Common myeloid progenitor, CD34-positive (primary cell): ENCODE data around the gene PIP4K2A.

Source experiments
- CTCF ChIA-PET: fragments of 350-600 bp; sonication (Branson Sonifier 250); formaldehyde crosslinking; loops from one replicate; lab custom pipeline; 2021; ENCODE audit warnings: antibody characterized with exemption; lab: Charles Lee
- POLR2A ChIA-PET: fragments of 350-600 bp; sonication (Branson Sonifier 250); formaldehyde crosslinking; loops from one replicate; lab custom pipeline; 2021; ENCODE audit warnings: antibody characterized with exemption; lab: Charles Lee
- DNase-seq, 3 donors: peaks; one replicate each; pipeline versions ENCODE4 v3.0.0 to v3.0.0-alpha.2; 2013
- H3K27ac ChIP-seq, 2 experiments: 1 replicate in 1 of 2; 2 replicates in 1 of 2; pipeline ENCODE4 v1.7.0; 2013; ENCODE audit warnings: inconsistent platforms in 2 of 2, low read length in 2 of 2, mild to moderate bottlenecking in 2 of 2, low read depth in 1 of 2, moderate library complexity in 1 of 2; ENCODE audit not compliant: severe bottlenecking in 2 of 2, insufficient read depth in 1 of 2, poor library complexity in 1 of 2
- H3K27me3 ChIP-seq, 5 experiments: replicated peaks in 2 of 5; 1 replicate in 3 of 5; 2 replicates in 2 of 5; pipeline versions ENCODE4 v1.6.1 to v1.7.0; 2013; ENCODE audit warnings: low read length in 4 of 5, mild to moderate bottlenecking in 2 of 5, moderate library complexity in 2 of 5, inconsistent platforms in 1 of 5; ENCODE audit not compliant: insufficient read depth in 5 of 5, control insufficient read depth in 4 of 5
- H3K36me3 ChIP-seq, 4 experiments: 1 replicate in 2 of 4; 2 replicates in 2 of 4; pipeline versions ENCODE4 v1.6.1 to v1.7.0; 2013; ENCODE audit warnings: low read length in 3 of 4, control low read depth in 1 of 4, mild to moderate bottlenecking in 1 of 4; ENCODE audit not compliant: control insufficient read depth in 4 of 4, insufficient read depth in 4 of 4
- H3K4me1 ChIP-seq, 4 experiments: 1 replicate in 3 of 4; 2 replicates in 1 of 4; pipeline versions ENCODE4 v1.6.1 to v1.7.1; 2013; ENCODE audit warnings: low read length in 3 of 4, mild to moderate bottlenecking in 3 of 4, control low read depth in 1 of 4, inconsistent platforms in 1 of 4, moderate library complexity in 1 of 4; ENCODE audit not compliant: control insufficient read depth in 4 of 4, insufficient read depth in 4 of 4; ENCODE audit errors: control extremely low read depth in 1 of 4
- H3K4me3 ChIP-seq, 7 experiments: 1 replicate in 4 of 7; 2 replicates in 3 of 7; pipeline versions ENCODE4 v1.5.1 to v1.7.0; 2013; ENCODE audit warnings: mild to moderate bottlenecking in 7 of 7, low read length in 6 of 7, moderate library complexity in 6 of 7, inconsistent platforms in 2 of 7, low read depth in 2 of 7, control low read depth in 1 of 7; ENCODE audit not compliant: insufficient read depth in 4 of 7, control insufficient read depth in 1 of 7; ENCODE audit errors: extremely low read depth in 1 of 7
- H3K9me3 ChIP-seq, 5 experiments: 1 replicate in 4 of 5; 2 replicates in 1 of 5; pipeline versions ENCODE4 v1.6.1 to v1.7.1; 2013; ENCODE audit warnings: low read length in 4 of 5, mild to moderate bottlenecking in 2 of 5, inconsistent platforms in 1 of 5, low read depth in 1 of 5, moderate library complexity in 1 of 5; ENCODE audit not compliant: control insufficient read depth in 4 of 5, insufficient read depth in 2 of 5; ENCODE audit errors: control extremely low read depth in 1 of 5
- WGBS: methylation state at CpG from one replicate; pipeline ENCODE4 v1.1.5; 2013; ENCODE audit not compliant: insufficient coverage; 5-methylcytosine and 5-hydroxymethylcytosine counted together

Gene PIP4K2A

DNA sequence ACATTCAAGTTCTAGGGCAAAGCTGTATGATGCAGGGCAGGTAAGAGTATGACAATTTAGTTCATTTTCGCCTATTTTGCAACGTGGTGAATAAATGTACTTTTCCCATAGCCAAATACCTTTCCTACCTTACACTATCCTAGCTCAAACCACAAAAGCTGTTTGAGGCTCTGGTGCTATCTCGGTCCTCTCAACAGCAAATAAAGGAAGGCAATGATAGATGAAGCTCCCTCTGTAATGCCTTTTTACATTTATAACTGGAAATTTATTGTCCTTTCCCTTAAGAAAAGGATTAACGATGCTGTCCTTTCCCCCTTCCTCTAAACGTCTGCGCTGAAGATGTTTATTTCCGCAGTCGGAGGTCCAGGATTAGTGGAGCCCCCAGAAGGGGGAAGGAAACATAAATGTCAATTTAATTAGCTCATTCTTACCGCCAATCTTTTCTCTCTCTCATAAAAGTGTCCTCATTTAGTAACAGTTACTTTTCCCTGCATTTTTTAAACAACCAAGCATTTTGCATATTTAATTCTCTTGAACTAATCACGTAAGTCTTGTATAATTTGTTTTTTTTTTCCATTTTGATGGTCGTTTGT lies 114.6 kb downstream of the PIP4K2A start:
- peaks cover 3 to 48% (median 22%) of the 10 kb centered on the region in 4 experiments for H3K36me3 ChIP-seq
- H3K4me3 ChIP-seq = no peak overlapping the region
- H3K27me3 ChIP-seq = no peaks in the 10 kb centered on the region
- no peak for DNase-seq
- no peak overlapping the region for H3K27ac ChIP-seq
- no peaks in the 10 kb centered on the region for H3K9me3 ChIP-seq
- CTCF ChIA-PET = interaction anchor here (1.2 to 1.9 kb wide), 2 partner anchors 17 to 27 kb away, joined by 6 to 7 read pairs; no protein-coding TSS in a partner anchor
- peaks cover 0 to 28% (median 8%) of the 10 kb centered on the region in 4 experiments for H3K4me1 ChIP-seq
- POLR2A ChIA-PET = interaction anchor here (0.6 kb wide), 1 partner anchor 82 kb away, joined by 3 read pairs; no protein-coding TSS in a partner anchor
- WGBS = 80% methylated on average over 5 of the region's 11 CpGs

DNA sequence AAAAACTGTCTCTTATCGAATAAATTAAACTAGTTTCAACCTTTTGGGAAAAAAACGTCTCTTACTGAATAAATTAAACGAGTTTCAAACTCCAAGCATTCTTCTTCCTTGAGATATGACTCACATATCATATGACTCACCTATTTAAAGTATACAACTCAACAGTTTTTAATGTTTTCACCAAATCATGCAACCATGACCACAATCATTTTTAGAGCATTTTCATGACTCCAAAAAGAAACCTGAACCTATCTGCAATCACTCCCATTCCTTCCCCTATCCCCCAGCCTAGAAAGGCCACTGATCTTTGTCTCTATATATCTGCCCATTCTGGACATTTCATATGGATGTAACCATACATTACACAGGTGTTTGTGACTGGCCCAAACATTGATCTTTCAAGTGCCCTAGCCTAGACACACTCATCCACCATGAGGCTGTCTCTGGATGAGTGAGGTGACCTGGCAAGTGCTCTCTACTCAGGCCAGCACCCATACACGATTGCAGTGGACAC lies 115.3 kb downstream of the PIP4K2A start:
- H3K4me3 ChIP-seq = no peak overlapping the region
- no peaks in the 10 kb centered on the region for H3K9me3 ChIP-seq
- no peaks in the 10 kb centered on the region for H3K27me3 ChIP-seq
- peak in 2 of 3 donors; percentile 55 to 68 for DNase-seq
- H3K36me3 ChIP-seq = peaks cover 0 to 45% (median 22%) of the 10 kb centered on the region in 4 experiments
- H3K27ac ChIP-seq = no peak overlapping the region
- H3K4me1 ChIP-seq = peaks cover 0 to 23% (median 7%) of the 10 kb centered on the region in 4 experiments
- ChIA-PET CTCF (interaction anchor here (0.6 to 1.9 kb wide), 2 partner anchors 13 to 16 kb away, joined by 3 to 7 read pairs; no protein-coding TSS in a partner anchor), POLR2A (interaction anchor here (0.6 kb wide), 1 partner anchor 83 kb away, joined by 3 read pairs; no protein-coding TSS in a partner anchor)
- WGBS = 86% methylated on average over 4 of the region's 4 CpGs

DNA sequence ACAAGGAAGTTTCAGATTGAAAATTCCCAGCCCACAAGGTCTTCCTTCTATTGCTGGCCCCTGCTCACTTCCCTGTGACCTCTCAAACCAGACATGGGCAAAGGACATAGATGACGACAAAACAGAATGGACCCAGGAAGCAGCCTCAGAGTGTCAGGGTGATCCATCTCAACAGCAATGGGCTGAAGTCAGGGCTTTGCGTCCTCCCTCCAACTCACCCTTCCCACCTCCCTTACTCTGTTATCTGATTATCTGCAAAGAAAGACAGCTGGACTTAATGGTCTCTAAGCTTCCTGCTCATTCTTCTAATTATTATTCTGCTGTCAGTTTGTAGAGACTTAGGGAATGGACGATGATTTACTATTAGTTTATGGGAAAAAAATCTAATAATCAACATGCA lies 115.9 kb downstream of the PIP4K2A start:
- ChIA-PET CTCF (interaction anchor here (0.6 kb wide), 1 partner anchor 12 kb away, joined by 3 read pairs; no protein-coding TSS in a partner anchor), POLR2A (no interaction called here)
- Histone ChIP-seq H3K27me3 (no peaks in the 10 kb centered on the region), H3K36me3 (peaks cover 2 to 42% (median 20%) of the 10 kb centered on the region in 4 experiments), H3K9me3 (no peaks in the 10 kb centered on the region), H3K27ac (no peak overlapping the region), H3K4me3 (no peak overlapping the region), H3K4me1 (peaks cover 0 to 23% (median 7%) of the 10 kb centered on the region in 4 experiments)
- DNase-seq = no peak
- WGBS = no CpG with 5 or more reads among the region's 3 CpGs

DNA sequence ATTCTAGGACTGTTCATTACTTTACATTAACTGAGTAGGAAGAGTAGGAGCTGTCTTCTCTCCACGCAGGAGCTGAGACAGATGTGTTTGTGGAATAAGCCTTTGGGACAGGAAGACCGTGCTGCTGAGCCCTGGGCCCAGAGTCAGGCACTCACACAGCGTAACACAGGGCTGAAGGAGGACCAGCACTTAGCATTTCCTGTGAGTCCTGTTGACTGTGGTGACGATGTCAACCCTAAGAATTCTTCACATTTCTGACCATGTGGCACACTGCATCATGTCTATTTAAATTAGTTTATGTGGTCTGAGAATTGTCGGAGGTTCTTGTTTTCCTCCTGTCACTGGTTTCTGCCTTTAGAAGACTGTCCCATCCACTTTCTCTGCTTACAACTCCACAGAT lies 117.2 kb downstream of the PIP4K2A start:
- Histone ChIP-seq H3K4me3 (no peak overlapping the region), H3K27ac (no peak overlapping the region), H3K27me3 (no peaks in the 10 kb centered on the region), H3K9me3 (no peaks in the 10 kb centered on the region), H3K4me1 (peaks cover 0 to 23% (median 7%) of the 10 kb centered on the region in 4 experiments), H3K36me3 (peaks cover 2 to 48% (median 25%) of the 10 kb centered on the region in 4 experiments)
- no peak for DNase-seq
- 87% methylated on average over 4 of the region's 5 CpGs for WGBS
- ChIA-PET CTCF (interaction anchor here (0.5 to 1.1 kb wide), 2 partner anchors 12 to 145 kb away, joined by 3 to 4 read pairs; no protein-coding TSS in a partner anchor), POLR2A (interaction anchor here (0.7 kb wide), 1 partner anchor 33 kb away, joined by 3 read pairs; no protein-coding TSS in a partner anchor)

DNA sequence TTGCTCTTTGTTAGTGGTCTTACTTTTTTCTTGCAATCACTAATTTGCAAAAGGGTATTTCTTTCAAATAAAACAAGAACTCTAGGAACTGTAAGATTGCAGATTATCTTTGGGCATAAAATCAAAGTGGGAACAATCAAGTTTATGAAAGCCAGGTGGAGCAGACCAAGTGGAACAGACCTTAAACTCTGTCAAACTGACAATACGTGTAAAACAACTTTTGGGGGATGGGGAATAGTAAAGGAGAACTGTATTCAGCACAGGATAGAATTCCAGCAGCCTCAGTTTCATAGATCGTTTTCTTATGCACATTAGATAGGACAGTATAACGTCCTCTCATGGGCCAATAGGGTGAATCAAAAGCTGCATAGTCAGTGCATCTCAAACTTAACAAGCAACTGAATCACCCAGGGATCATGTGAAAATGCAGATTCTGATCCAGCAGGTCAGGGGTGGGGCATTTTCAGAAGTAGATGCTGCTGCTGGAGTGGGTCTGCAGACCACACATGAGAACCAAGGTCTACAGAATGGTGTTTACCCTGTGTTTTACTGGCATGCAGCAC lies 120.7 kb downstream of the PIP4K2A start:
- CTCF ChIA-PET = no interaction called here
- Histone ChIP-seq H3K27ac (no peak overlapping the region), H3K9me3 (no peaks in the 10 kb centered on the region), H3K4me1 (no peaks in the 10 kb centered on the region), H3K27me3 (no peaks in the 10 kb centered on the region), H3K4me3 (no peak overlapping the region), H3K36me3 (peaks cover 12 to 42% (median 35%) of the 10 kb centered on the region in 4 experiments)
- 90% methylated on average over 3 of the region's 3 CpGs for WGBS
- POLR2A ChIA-PET = no interaction called here
- no peak for DNase-seq

DNA sequence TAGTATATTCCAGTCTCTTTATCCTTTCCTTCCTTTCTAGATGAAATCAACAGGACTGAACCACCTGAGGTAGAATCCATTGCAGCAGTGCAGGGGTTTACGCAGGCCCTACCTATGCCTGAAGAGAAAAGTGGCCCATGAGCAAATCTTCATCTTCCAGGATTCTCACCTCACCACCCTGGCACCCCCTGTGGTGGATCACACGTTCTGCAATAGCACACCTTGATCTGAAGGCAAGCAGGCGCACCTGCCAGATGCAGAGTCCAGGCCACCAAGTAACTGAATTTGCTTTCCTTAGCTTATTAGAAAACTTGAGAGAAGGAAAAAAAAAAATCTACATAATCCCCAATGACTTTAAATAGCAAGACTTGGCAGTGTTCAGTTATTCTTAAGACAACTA lies 121.4 kb downstream of the PIP4K2A start:
- no peak overlapping the region for H3K27ac ChIP-seq
- no peak for DNase-seq
- H3K9me3 ChIP-seq = no peaks in the 10 kb centered on the region
- ChIA-PET POLR2A (no interaction called here), CTCF (no interaction called here)
- H3K4me3 ChIP-seq = no peak overlapping the region
- peaks cover 16 to 45% (median 37%) of the 10 kb centered on the region in 4 experiments for H3K36me3 ChIP-seq
- 100% methylated on average over 2 of the region's 3 CpGs for WGBS
- no peaks in the 10 kb centered on the region for H3K27me3 ChIP-seq
- no peaks in the 10 kb centered on the region for H3K4me1 ChIP-seq
